Mesendoderm (in vitro differentiated cells): ENCODE results near the gene RNF126.

ENCODE experiments used
- DNase-seq: peaks from one replicate; pipeline ENCODE4 v3.0.0; 2013
- H2AK5ac ChIP-seq: 2 replicates; pipeline ENCODE4 v1.6.1; 2013; ENCODE audit warnings: low read length, inconsistent platforms
- H2BK120ac ChIP-seq: 2 replicates; pipeline ENCODE4 v1.6.1; 2013; ENCODE audit warnings: low read depth, mild to moderate bottlenecking, low read length, moderate library complexity, mixed read lengths
- H2BK15ac ChIP-seq: replicated peaks from 2 replicates; pipeline ENCODE4 v1.6.1; 2013; ENCODE audit warnings: low read depth, mild to moderate bottlenecking, moderate library complexity
- H2BK5ac ChIP-seq: 2 replicates; pipeline ENCODE4 v1.6.1; 2013; ENCODE audit warnings: low read length, inconsistent platforms
- H3K18ac ChIP-seq: 2 replicates; pipeline ENCODE4 v1.6.1; 2013; ENCODE audit warnings: mild to moderate bottlenecking, low read length, mixed read lengths
- H3K23ac ChIP-seq: one replicate; pipeline ENCODE4 v1.6.1; 2013; ENCODE audit warnings: low read length
- H3K27ac ChIP-seq: 2 replicates; pipeline ENCODE4 v1.5.1; 2013; ENCODE audit warnings: low read depth, mild to moderate bottlenecking, inconsistent platforms, low read length, moderate library complexity
- H3K27me3 ChIP-seq: 2 replicates; pipeline ENCODE4 v1.6.1; 2013; ENCODE audit warnings: low read length, control low read depth, mild to moderate bottlenecking, inconsistent platforms; ENCODE audit not compliant: insufficient read depth, poor library complexity
- H3K36me3 ChIP-seq: 2 replicates; pipeline ENCODE4 v1.6.1; 2013; ENCODE audit warnings: low read length, inconsistent platforms; ENCODE audit not compliant: control insufficient read depth, insufficient read depth
- H3K4ac ChIP-seq: one replicate; pipeline ENCODE4 v1.6.1; 2013; ENCODE audit warnings: low read depth, mild to moderate bottlenecking, low read length, moderate library complexity
- H3K4me1 ChIP-seq: 2 replicates; pipeline ENCODE4 v1.6.1; 2013; ENCODE audit warnings: low read depth, low read length, inconsistent platforms; ENCODE audit not compliant: control insufficient read depth
- H3K4me2 ChIP-seq: 2 replicates; pipeline ENCODE4 v1.6.1; 2013; ENCODE audit warnings: low read length
- H3K4me3 ChIP-seq: 2 replicates; pipeline ENCODE4 v1.5.1; 2013; ENCODE audit warnings: mild to moderate bottlenecking, low read length
- H3K56ac ChIP-seq: one replicate; pipeline ENCODE4 v1.6.1; 2013; ENCODE audit warnings: low read length
- H3K79me1 ChIP-seq: 2 replicates; pipeline ENCODE4 v1.6.1; 2013; ENCODE audit warnings: low read length, inconsistent platforms
- H3K79me2 ChIP-seq: 2 replicates; pipeline ENCODE4 v1.6.1; 2013; ENCODE audit warnings: mild to moderate bottlenecking, low read length; ENCODE audit not compliant: control insufficient read depth, insufficient read depth
- H3K9ac ChIP-seq: 2 replicates; pipeline ENCODE4 v1.6.1; 2013; ENCODE audit warnings: low read length, inconsistent platforms
- H4K5ac ChIP-seq: one replicate; pipeline ENCODE4 v1.6.1; 2013; ENCODE audit warnings: low read length
- H4K8ac ChIP-seq: one replicate; pipeline ENCODE4 v1.6.1; 2013; ENCODE audit warnings: low read depth, mild to moderate bottlenecking, control low read depth, low read length, moderate library complexity
- WGBS: extraction: QIAGEN DNeasy Blood & Tissue Kit; methylation state at CpG from one replicate; pipeline ENCODE4 v1.1.7; 2013; ENCODE audit warnings: low lambda C conversion rate, missing lambda C conversion rate; ENCODE audit not compliant: insufficient coverage; ENCODE audit errors: extremely low coverage; 5-methylcytosine and 5-hydroxymethylcytosine counted together

The RNF126 gene

DNA sequence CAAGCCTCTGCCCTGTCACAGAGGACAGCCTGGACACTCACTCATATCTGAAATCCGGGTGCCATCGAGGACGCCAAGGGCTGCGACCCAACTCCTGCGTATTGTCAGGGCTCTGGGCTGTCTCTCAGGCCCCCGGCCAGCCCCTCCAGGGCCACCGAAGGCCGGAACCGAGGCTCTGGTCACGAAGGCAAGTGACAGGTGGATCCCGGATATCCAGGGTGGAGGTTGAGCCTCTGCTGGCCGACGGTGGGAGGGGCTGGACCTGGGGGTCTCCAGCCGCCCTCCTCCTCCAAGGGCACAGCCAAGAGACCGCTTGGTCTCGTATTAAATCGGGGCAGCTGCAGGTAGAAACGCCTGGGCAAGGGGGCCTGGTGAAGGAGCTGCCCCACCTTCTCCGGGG, 5.4 kb downstream of the RNF126 start:
- Histone ChIP-seq H3K4me1 (peaks cover 2% of the 10 kb centered on the region), H2AK5ac (no peak overlapping the region), H3K23ac (no peak overlapping the region), H2BK5ac (no peak overlapping the region), H3K9ac (no peak overlapping the region), H3K56ac (no peak overlapping the region), H2BK120ac (no peak overlapping the region), H3K27ac (no peak overlapping the region), H3K4me3 (no peak overlapping the region), H3K79me1 (peaks cover 4% of the 10 kb centered on the region), H3K4ac (no peak overlapping the region), H2BK15ac (no peak overlapping the region), H3K18ac (no peak overlapping the region), H4K8ac (no peak overlapping the region), H3K79me2 (peaks cover 95% of the 10 kb centered on the region), H3K27me3 (no peaks in the 10 kb centered on the region), H3K4me2 (no peak overlapping the region), H4K5ac (no peak overlapping the region), H3K36me3 (no peaks in the 10 kb centered on the region)
- WGBS: no CpG with 5 or more reads among the region's 19 CpGs
- DNase-seq: no peak

DNA sequence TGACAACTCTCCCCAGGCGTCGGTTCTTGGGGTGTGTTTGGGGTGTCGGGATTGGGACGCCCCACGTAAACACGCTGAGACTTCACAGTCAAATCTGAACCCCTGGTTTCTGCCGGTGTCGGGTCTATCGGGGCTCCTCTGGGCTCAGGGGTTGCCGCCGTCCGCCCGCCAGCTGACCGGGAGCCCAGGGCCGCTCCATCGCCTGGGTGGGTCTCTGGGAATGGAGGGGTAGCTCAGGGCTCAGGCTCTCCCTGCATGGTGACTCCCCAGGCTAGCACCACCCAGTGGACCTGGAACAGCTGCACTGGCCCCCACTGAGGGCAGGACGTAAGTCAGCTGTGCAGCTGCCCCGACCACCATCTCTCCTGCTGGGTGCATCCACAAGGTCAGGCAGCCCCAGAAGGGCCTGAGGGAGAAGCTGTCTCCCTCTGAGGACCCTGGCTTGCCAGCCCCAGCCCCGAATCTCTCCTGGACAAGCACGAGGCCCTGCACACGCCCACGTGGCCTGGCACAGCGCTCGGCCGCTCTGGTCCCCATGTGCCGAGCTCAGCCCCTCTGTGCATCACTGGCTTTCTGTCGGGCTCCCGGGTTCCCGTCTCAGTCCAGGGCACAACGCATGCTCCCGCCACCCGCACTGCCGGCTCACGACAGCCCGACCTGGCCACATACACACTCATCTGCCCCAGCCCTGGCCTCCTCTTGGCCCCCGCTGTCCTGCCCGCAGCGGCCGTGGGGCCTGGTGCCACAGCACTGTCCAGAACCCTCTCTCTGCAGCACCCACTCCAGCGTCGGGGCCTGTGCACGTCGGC, 6.1 kb downstream of the RNF126 start:
- H3K4me2 ChIP-seq: no peak overlapping the region
- no peak overlapping the region for H4K8ac ChIP-seq
- DNase-seq: no peak
- no peak overlapping the region for H2BK15ac ChIP-seq
- no peak overlapping the region for H3K23ac ChIP-seq
- no CpG with 5 or more reads among the region's 43 CpGs for WGBS
- peaks cover 91% of the 10 kb centered on the region for H3K79me2 ChIP-seq
- H2BK120ac ChIP-seq: no peak overlapping the region
- no peak overlapping the region for H3K4me3 ChIP-seq
- H3K18ac ChIP-seq: no peak overlapping the region
- H3K27me3 ChIP-seq: no peaks in the 10 kb centered on the region
- H3K36me3 ChIP-seq: no peaks in the 10 kb centered on the region
- H4K5ac ChIP-seq: no peak overlapping the region
- H3K27ac ChIP-seq: no peak overlapping the region
- no peak overlapping the region for H3K56ac ChIP-seq
- no peak overlapping the region for H3K9ac ChIP-seq
- no peak overlapping the region for H3K4ac ChIP-seq
- H2BK5ac ChIP-seq: no peak overlapping the region
- H3K4me1 ChIP-seq: peaks cover 2% of the 10 kb centered on the region
- H2AK5ac ChIP-seq: no peak overlapping the region
- peaks cover 4% of the 10 kb centered on the region for H3K79me1 ChIP-seq

DNA sequence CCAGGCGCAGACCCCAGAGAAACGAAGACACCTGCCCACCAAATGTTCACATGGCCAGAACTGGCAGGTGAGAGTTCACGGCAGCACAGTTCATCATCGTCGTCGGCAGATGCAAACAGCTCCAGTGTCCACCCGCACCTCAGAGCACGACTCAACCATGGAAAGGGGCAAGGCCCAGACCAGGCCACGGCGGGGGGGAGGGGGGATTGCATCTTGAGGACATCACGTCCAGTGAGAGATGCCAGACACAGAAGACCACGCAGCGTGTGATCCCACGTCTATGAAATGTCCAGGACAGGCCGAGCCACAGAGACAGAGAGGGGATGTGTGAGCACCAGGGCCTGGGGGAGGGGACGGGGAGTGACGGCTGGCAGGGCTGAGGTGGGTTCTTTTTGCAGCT, 7.3 kb downstream of the RNF126 start:
- Histone ChIP-seq H3K27me3 (no peaks in the 10 kb centered on the region), H3K79me1 (peaks cover 4% of the 10 kb centered on the region), H2AK5ac (no peak overlapping the region), H2BK5ac (no peak overlapping the region), H3K56ac (no peak overlapping the region), H3K4me1 (no peaks in the 10 kb centered on the region), H3K9ac (no peak overlapping the region), H4K8ac (no peak overlapping the region), H3K23ac (no peak overlapping the region), H3K4me3 (no peak overlapping the region), H3K18ac (no peak overlapping the region), H4K5ac (no peak overlapping the region), H2BK120ac (no peak overlapping the region), H3K36me3 (peaks cover 1% of the 10 kb centered on the region), H3K27ac (no peak overlapping the region), H3K4ac (no peak overlapping the region), H3K79me2 (peaks cover 78% of the 10 kb centered on the region), H2BK15ac (no peak overlapping the region), H3K4me2 (no peak overlapping the region)
- no CpG with 5 or more reads among the region's 17 CpGs for WGBS
- DNase-seq: no peak

DNA sequence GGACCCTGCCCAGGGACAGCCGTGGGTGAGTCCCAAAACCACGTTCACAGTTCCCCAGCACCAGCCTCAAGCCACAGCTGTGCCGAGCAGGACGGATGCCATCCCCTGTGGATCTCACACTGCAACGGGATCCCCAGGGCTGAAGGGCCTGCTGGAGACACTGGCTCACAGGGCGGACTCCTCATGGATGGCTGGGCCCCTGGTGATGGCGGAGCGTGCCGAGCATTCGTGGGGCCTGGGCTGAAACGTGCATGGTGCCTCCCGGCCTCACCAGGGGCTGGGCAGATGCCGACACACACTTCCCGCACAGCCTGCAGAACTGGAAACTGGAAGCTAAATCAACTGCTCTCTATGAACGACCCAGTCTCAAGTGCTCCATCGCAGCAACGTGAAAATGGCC, 9.6 kb downstream of the RNF126 start:
- no peak overlapping the region for H2BK120ac ChIP-seq

DNA sequence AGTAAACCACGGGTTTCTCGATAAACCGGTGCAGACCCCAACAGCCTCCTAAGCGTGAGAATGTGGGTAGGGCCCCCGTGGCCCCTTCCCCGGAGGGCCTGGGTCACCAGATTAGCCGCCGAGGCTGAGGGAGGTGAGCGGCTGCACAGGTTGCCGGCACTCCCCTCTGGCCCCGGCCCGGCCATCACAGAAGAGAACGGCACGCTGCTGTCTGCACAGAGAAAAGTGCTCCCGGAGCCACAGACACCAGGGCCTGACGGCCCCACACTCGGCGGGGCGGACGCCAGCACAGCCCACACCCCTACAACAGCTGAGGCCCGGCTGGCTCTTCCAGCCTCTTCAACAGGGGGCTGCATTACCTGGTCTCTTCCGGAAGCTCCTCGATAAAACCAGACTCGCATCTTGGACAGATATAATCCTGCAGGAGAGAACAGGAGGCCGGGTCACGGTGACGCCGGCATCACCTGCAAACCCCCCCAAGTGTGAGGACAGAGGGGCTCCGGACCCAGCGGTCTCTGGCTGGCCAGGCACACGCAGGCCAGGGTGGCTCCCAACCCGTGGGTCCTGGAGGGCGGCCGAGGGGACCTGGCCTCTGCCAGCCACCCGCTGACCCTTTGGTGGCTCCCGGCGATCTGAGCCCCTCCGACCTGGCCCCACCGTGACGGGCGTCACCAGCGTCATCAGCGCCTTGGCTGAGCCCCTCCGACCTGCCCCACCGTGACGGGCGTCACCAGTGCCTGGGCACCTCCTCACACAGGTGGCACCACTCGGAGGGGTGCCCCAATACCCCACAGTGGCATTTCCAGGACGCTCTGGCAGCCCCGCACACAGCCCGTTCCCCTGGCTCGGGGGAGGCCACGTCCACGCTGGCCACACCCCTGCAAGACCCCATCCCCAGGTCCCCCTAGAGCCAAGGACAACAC, 10.3 kb downstream of the RNF126 start:
- Histone ChIP-seq H2BK120ac (no peak overlapping the region), H3K36me3 (peaks cover 5% of the 10 kb centered on the region), H3K27ac (no peak overlapping the region), H3K9ac (no peak overlapping the region), H3K23ac (no peak overlapping the region), H2BK15ac (no peak overlapping the region), H4K8ac (no peak overlapping the region), H3K4ac (no peak overlapping the region), H3K4me1 (no peaks in the 10 kb centered on the region), H4K5ac (no peak overlapping the region), H3K4me3 (no peak overlapping the region), H3K79me2 (peaks cover 49% of the 10 kb centered on the region), H3K79me1 (peaks cover 4% of the 10 kb centered on the region), H2BK5ac (no peak overlapping the region), H3K27me3 (no peaks in the 10 kb centered on the region), H3K56ac (no peak overlapping the region), H3K18ac (no peak overlapping the region), H3K4me2 (no peak overlapping the region), H2AK5ac (no peak overlapping the region)
- no peak for DNase-seq
- WGBS: no CpG with 5 or more reads among the region's 54 CpGs

More for the DNA sequence above, 9.6 kb downstream of the RNF126 start:
- Histone ChIP-seq H2BK5ac (no peak overlapping the region), H4K5ac (no peak overlapping the region), H3K4me3 (no peak overlapping the region), H3K27me3 (no peaks in the 10 kb centered on the region), H3K79me1 (peaks cover 4% of the 10 kb centered on the region), H3K18ac (no peak overlapping the region), H3K56ac (no peak overlapping the region), H3K79me2 (peaks cover 56% of the 10 kb centered on the region), H3K4me1 (no peaks in the 10 kb centered on the region), H3K23ac (no peak overlapping the region), H4K8ac (no peak overlapping the region), H3K4me2 (no peak overlapping the region), H3K4ac (no peak overlapping the region), H2AK5ac (no peak overlapping the region), H2BK15ac (no peak overlapping the region), H3K36me3 (peaks cover 3% of the 10 kb centered on the region), H3K9ac (no peak overlapping the region), H3K27ac (no peak overlapping the region)
- DNase-seq: no peak
- no CpG with 5 or more reads among the region's 17 CpGs for WGBS
